Gastroesophageal sphincter (tissue), 3 donors: ENCODE data around the gene CYP4F22.

Experiments used
- CTCF ChIP-seq, 4 experiments: fragments of 200-600 bp in 2 of 4; fragments of 450-650 bp in 2 of 4; sonication (generic) in 1 of 4; IDR thresholded peaks; one replicate each; pipeline ENCODE4 v1.5.1; 2017 to 2019; ENCODE audit warnings: antibody characterized with exemption in 4 of 4, mild to moderate bottlenecking in 2 of 4, moderate library complexity in 2 of 4
- POLR2A ChIP-seq, 2 donors: fragments of 450-650 bp; IDR thresholded peaks; one replicate each; pipeline ENCODE4 v1.6.1; 2017; ENCODE audit warnings: antibody characterized with exemption in 2 of 2, mild to moderate bottlenecking in 2 of 2, moderate library complexity in 1 of 2

GRCh38 chr19:15544970-15545369 lies 36.6 kb downstream of the CYP4F22 start:
- TF ChIP-seq POLR2A (IDR thresholded peaks at IDR 0.05) (no peak), CTCF (IDR thresholded peaks at IDR 0.05) (no peak)
